ENCODE measurements around the gene AARS2. TPM values are rescaled to one million over a fixed set of nuclear protein-coding genes. Genes with fewer than 3 reads are reported as not detected.

AARS2 gene
- total RNA-seq, 1 experiment from 2014 or later = 21.7 TPM

DNA sequence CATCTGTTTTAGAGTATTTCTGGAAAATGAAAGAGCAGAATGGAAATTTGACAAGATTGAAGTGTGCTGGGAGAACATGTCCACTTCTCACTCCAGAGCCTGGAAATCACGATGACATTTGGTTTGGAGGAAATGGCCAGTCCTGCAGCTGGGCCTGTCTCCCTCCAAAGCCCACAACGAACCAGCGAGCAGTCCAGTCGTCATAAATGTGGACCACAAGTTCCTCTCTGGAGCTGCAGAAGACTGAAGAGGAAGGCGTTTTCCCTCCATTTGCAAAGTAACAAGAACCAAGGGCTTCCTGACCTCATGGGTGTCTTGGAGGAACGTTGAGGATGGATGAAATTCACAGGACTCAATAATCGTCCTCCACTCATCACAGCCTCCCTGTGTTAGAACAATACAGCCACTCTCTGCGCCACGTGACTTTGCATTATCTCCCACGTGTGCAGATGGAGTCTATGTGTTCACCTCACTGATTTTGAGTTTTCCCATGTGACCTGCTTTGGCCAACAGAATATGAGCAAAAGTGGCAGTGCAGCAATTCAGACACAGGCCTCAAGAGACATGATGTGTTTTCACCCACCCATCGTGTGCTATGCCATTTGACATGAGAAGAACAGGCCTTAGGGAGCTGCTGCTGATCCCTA lies 20.2 kb upstream of the AARS2 start:
- Histone ChIP-seq H2AFZ (ENCODE audit: low read length) (no peak overlapping the region), H2BK120ac (ENCODE audit: low read depth, low read length, poor library complexity, severe bottlenecking) (no peak overlapping the region), H3K23ac (ENCODE audit: insufficient read length, low read depth, low read length) (no peak overlapping the region), H2BK20ac (ENCODE audit: low read depth, low read length, poor library complexity, severe bottlenecking) (no peak overlapping the region), H2BK15ac (ENCODE audit: low read depth, low read length) (no peak overlapping the region), H3K9ac (ENCODE audit: extremely low read depth, insufficient read length, low read length) (no peak overlapping the region), H2BK5ac (ENCODE audit: insufficient read length, low read length) (no peak overlapping the region), H3K79me2 (ENCODE audit: insufficient read depth, low read length) (no peaks in the 10 kb centered on the region), H3T11ph (ENCODE audit: low read length) (no peak overlapping the region), H3K9me3 (ENCODE audit: control insufficient read depth, low read depth, low read length) (no peaks in the 10 kb centered on the region), H4K5ac (ENCODE audit: insufficient read length, low read depth, low read length) (no peak overlapping the region), H2AK5ac (ENCODE audit: insufficient read length, low read length) (no peak overlapping the region), H4K20me1 (ENCODE audit: control insufficient read depth, insufficient read depth, insufficient read length) (no peaks in the 10 kb centered on the region), H4K91ac (ENCODE audit: insufficient read length, low read depth, low read length) (no peak overlapping the region), H3K4ac (ENCODE audit: low read depth, low read length) (no peak overlapping the region), H3K18ac (ENCODE audit: insufficient read length, low read depth, low read length) (no peak overlapping the region), H2BK12ac (ENCODE audit: insufficient read length, low read depth, low read length) (no peak overlapping the region), H3K27me3 (ENCODE audit: insufficient read depth, low read length) (0 out of 2 replicates have a peak, but pooled peaks cover 3% of the 10 kb centered on the region), H3K79me1 (ENCODE audit: insufficient read depth, low read depth, low read length, poor library complexity, severe bottlenecking) (no peaks in the 10 kb centered on the region), H3K56ac (ENCODE audit: insufficient read length, low read depth, low read length) (no peak overlapping the region), H3K4me2 (ENCODE audit: insufficient read depth, insufficient read length, low read length) (no peak overlapping the region), H3K27ac (ENCODE audit: insufficient read length, low read depth, low read length) (no peak overlapping the region), H3K14ac (ENCODE audit: insufficient read depth, low read length) (no peak overlapping the region), H3K4me1 (ENCODE audit: insufficient read depth, low read length) (peaks cover 2% of the 10 kb centered on the region; the same call in 1 of the 2 replicates), H3K23me2 (ENCODE audit: insufficient read length, low read depth, low read length, poor library complexity, severe bottlenecking) (no peaks in the 10 kb centered on the region), H4K8ac (replicated peaks; ENCODE audit: insufficient read length, low read depth, low read length) (no peak overlapping the region)
- TF ChIP-seq, protein P1, sequence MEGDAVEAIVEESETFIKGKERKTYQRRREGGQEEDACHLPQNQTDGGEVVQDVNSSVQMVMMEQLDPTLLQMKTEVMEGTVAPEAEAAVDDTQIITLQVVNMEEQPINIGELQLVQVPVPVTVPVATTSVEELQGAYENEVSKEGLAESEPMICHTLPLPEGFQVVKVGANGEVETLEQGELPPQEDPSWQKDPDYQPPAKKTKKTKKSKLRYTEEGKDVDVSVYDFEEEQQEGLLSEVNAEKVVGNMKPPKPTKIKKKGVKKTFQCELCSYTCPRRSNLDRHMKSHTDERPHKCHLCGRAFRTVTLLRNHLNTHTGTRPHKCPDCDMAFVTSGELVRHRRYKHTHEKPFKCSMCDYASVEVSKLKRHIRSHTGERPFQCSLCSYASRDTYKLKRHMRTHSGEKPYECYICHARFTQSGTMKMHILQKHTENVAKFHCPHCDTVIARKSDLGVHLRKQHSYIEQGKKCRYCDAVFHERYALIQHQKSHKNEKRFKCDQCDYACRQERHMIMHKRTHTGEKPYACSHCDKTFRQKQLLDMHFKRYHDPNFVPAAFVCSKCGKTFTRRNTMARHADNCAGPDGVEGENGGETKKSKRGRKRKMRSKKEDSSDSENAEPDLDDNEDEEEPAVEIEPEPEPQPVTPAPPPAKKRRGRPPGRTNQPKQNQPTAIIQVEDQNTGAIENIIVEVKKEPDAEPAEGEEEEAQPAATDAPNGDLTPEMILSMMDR (conservative IDR thresholded peaks at IDR 0.05) = no peak
- H3K27me3 Mint-ChIP-seq (ENCODE audit: low read depth) = peaks cover 15% of the 10 kb centered on the region
- WGBS (ENCODE audit: extremely low coverage, insufficient read length, low lambda C conversion rate) = no CpG with 5 or more reads among the region's 11 CpGs
- H3K4me3 Mint-ChIP-seq = no peak overlapping the region
- H3K27ac Mint-ChIP-seq = no peak overlapping the region
- H3K9me3 Mint-ChIP-seq = no peaks in the 10 kb centered on the region; a peak in 2 of 5 replicates
- DNase-seq = no peak
- H3K36me3 Mint-ChIP-seq (ENCODE audit: insufficient read depth in 1 of 3, low read depth in 3 of 3) = no peaks in the 10 kb centered on the region
- H3K4me1 Mint-ChIP-seq = peaks cover 35 to 44% of the 10 kb centered on the region in 2 experiments

Data from H9 (cell line).